ENCODE measurements around the gene SLC12A8. TPM values are rescaled to one million over a fixed set of nuclear protein-coding genes. Genes with fewer than 3 reads are reported as not detected.
"Not testable (repeated sequence)": the region's sequence is repeated elsewhere in the genome, so short reads cannot be mapped to it uniquely, and the experiment has no call there.

Gene SLC12A8
- total and polyA plus RNA-seq, 5 donors, result 0.52 to 1.7 (median 1.1) TPM

GRCh38 chr3:125083776-125084175 lies 128.8 kb downstream of the SLC12A8 start:
- no peaks in the 10 kb centered on the region for H3K4me1 ChIP-seq (ENCODE audit: control insufficient read depth, insufficient read depth, low read length)
- no peaks in the 10 kb centered on the region for H3K27me3 ChIP-seq (ENCODE audit: control insufficient read depth, insufficient read depth)
- H3K9me3 ChIP-seq (ENCODE audit: control insufficient read depth, low read length), result no peaks in the 10 kb centered on the region
- DNase-seq (no peak), ATAC-seq (no peak)
- no peak overlapping the region for H3K4me3 ChIP-seq (ENCODE audit: low read length)
- no peak overlapping the region for H3K27ac ChIP-seq (ENCODE audit: low read length)
- intact Hi-C loops (cut with DNase I), result no loop called here
- WGBS, result 82% methylated on average over 10 of the region's 10 CpGs

GRCh38 chr3:125082339-125082738 lies 130.2 kb downstream of the SLC12A8 start:
- DNase-seq; H3K4me1 ChIP-seq (ENCODE audit: control insufficient read depth, insufficient read depth, low read length); ATAC-seq; H3K27me3 ChIP-seq (ENCODE audit: control insufficient read depth, insufficient read depth); intact Hi-C loops (cut with DNase I); H3K27ac ChIP-seq (ENCODE audit: low read length); H3K4me3 ChIP-seq (ENCODE audit: low read length); H3K9me3 ChIP-seq (ENCODE audit: control insufficient read depth, low read length): not testable (repeated sequence)
- 74% methylated on average over 4 of the region's 4 CpGs for WGBS

- no peaks in the 10 kb centered on the region for H3K27me3 ChIP-seq (ENCODE audit: control insufficient read depth, insufficient read depth)
- no peaks in the 10 kb centered on the region for H3K4me1 ChIP-seq (ENCODE audit: control insufficient read depth, insufficient read depth, low read length)
- ATAC-seq (no peak), DNase-seq (no peak)
- intact Hi-C loops (cut with DNase I), result no loop called here
- no peak overlapping the region for H3K4me3 ChIP-seq (ENCODE audit: low read length)
- 96% methylated on average over 1 of the region's 1 CpG for WGBS
- no peak overlapping the region for H3K27ac ChIP-seq (ENCODE audit: low read length)
- no peaks in the 10 kb centered on the region for H3K9me3 ChIP-seq (ENCODE audit: control insufficient read depth, low read length)
Measured at GRCh38 chr3:125080077-125080476, 132.5 kb downstream of the SLC12A8 start.

GRCh38 chr3:125079675-125080045 lies 132.9 kb downstream of the SLC12A8 start:
- no peak for DNase-seq
- Histone ChIP-seq H3K4me1 (ENCODE audit: control insufficient read depth, insufficient read depth, low read length) (no peaks in the 10 kb centered on the region), H3K9me3 (ENCODE audit: control insufficient read depth, low read length) (no peaks in the 10 kb centered on the region), H3K27ac (ENCODE audit: low read length) (no peak overlapping the region), H3K27me3 (ENCODE audit: control insufficient read depth, insufficient read depth) (no peaks in the 10 kb centered on the region), H3K4me3 (ENCODE audit: low read length) (no peak overlapping the region)
- WGBS, result 61% methylated on average over 1 of the region's 1 CpG
- ATAC-seq, result no peak
- intact Hi-C loops (cut with DNase I), result no loop called here

GRCh38 chr3:125078951-125079674 lies 133.4 kb downstream of the SLC12A8 start:
- DNase-seq (no peak), ATAC-seq (no peak)
- no peaks in the 10 kb centered on the region for H3K9me3 ChIP-seq (ENCODE audit: control insufficient read depth, low read length)
- 80% methylated on average over 6 of the region's 6 CpGs for WGBS
- no peak overlapping the region for H3K4me3 ChIP-seq (ENCODE audit: low read length)
- H3K27ac ChIP-seq (ENCODE audit: low read length), result no peak overlapping the region
- intact Hi-C loops (cut with DNase I), result no loop called here
- no peaks in the 10 kb centered on the region for H3K4me1 ChIP-seq (ENCODE audit: control insufficient read depth, insufficient read depth, low read length)
- no peaks in the 10 kb centered on the region for H3K27me3 ChIP-seq (ENCODE audit: control insufficient read depth, insufficient read depth)

- intact Hi-C loops (cut with DNase I), result no loop called here
- H3K4me1 ChIP-seq (ENCODE audit: control insufficient read depth, insufficient read depth, low read length), result no peaks in the 10 kb centered on the region
- ATAC-seq (no peak), DNase-seq (no peak)
- 96% methylated on average over 3 of the region's 3 CpGs for WGBS
- no peaks in the 10 kb centered on the region for H3K27me3 ChIP-seq (ENCODE audit: control insufficient read depth, insufficient read depth)
- H3K9me3 ChIP-seq (ENCODE audit: control insufficient read depth, low read length), result no peaks in the 10 kb centered on the region
- H3K27ac ChIP-seq (ENCODE audit: low read length), result no peak overlapping the region
- H3K4me3 ChIP-seq (ENCODE audit: low read length), result no peak overlapping the region
Measured at GRCh38 chr3:125077864-125078263, 134.7 kb downstream of the SLC12A8 start.

GRCh38 chr3:125076464-125076863 lies 136.1 kb downstream of the SLC12A8 start:
- ATAC-seq, result no peak
- 88% methylated on average over 1 of the region's 1 CpG for WGBS

GRCh38 chr3:125075738-125076137 lies 136.8 kb downstream of the SLC12A8 start:
- Histone ChIP-seq H3K9me3 (ENCODE audit: control insufficient read depth, low read length) (no peaks in the 10 kb centered on the region), H3K27ac (ENCODE audit: low read length) (no peak overlapping the region), H3K27me3 (ENCODE audit: control insufficient read depth, insufficient read depth) (no peaks in the 10 kb centered on the region), H3K4me3 (ENCODE audit: low read length) (no peak overlapping the region), H3K4me1 (ENCODE audit: control insufficient read depth, insufficient read depth, low read length) (peaks cover 2% of the 10 kb centered on the region)
- no peak for ATAC-seq
- WGBS, result 64% methylated on average over 3 of the region's 3 CpGs
- intact Hi-C loops (cut with DNase I), result no loop called here
- no peak for DNase-seq

More at GRCh38 chr3:125076464-125076863, 136.1 kb downstream of the SLC12A8 start:
- no peaks in the 10 kb centered on the region for H3K27me3 ChIP-seq (ENCODE audit: control insufficient read depth, insufficient read depth)
- intact Hi-C loops (cut with DNase I), result no loop called here
- H3K4me3 ChIP-seq (ENCODE audit: low read length), result no peak overlapping the region
- peaks cover 2% of the 10 kb centered on the region for H3K4me1 ChIP-seq (ENCODE audit: control insufficient read depth, insufficient read depth, low read length)
- no peaks in the 10 kb centered on the region for H3K9me3 ChIP-seq (ENCODE audit: control insufficient read depth, low read length)
- no peak overlapping the region for H3K27ac ChIP-seq (ENCODE audit: low read length)
- no peak for DNase-seq

GRCh38 chr3:125073390-125073905 lies 139.1 kb downstream of the SLC12A8 start:
- 72% methylated on average over 7 of the region's 7 CpGs for WGBS
- ATAC-seq (no peak), DNase-seq (no peak)
- no peaks in the 10 kb centered on the region for H3K27me3 ChIP-seq (ENCODE audit: control insufficient read depth, insufficient read depth)
- intact Hi-C loops (cut with DNase I), result no loop called here
- H3K4me1 ChIP-seq (ENCODE audit: control insufficient read depth, insufficient read depth, low read length), result peaks cover 2% of the 10 kb centered on the region
- no peak overlapping the region for H3K4me3 ChIP-seq (ENCODE audit: low read length)
- no peaks in the 10 kb centered on the region for H3K9me3 ChIP-seq (ENCODE audit: control insufficient read depth, low read length)
- H3K27ac ChIP-seq (ENCODE audit: low read length), result no peak overlapping the region

- Histone ChIP-seq H3K9me3 (ENCODE audit: control insufficient read depth, low read length) (no peaks in the 10 kb centered on the region), H3K4me3 (ENCODE audit: low read length) (no peak overlapping the region), H3K27me3 (ENCODE audit: control insufficient read depth, insufficient read depth) (no peaks in the 10 kb centered on the region), H3K27ac (ENCODE audit: low read length) (no peak overlapping the region), H3K4me1 (ENCODE audit: control insufficient read depth, insufficient read depth, low read length) (peaks cover 2% of the 10 kb centered on the region)
- intact Hi-C loops (cut with DNase I), result no loop called here
- 65% methylated on average over 4 of the region's 4 CpGs for WGBS
- ATAC-seq (no peak), DNase-seq (no peak)
Measured at GRCh38 chr3:125072749-125073389, 139.7 kb downstream of the SLC12A8 start.

GRCh38 chr3:125072301-125072700 lies 140.2 kb downstream of the SLC12A8 start:
- Histone ChIP-seq H3K4me3 (ENCODE audit: low read length) (no peak overlapping the region), H3K27me3 (ENCODE audit: control insufficient read depth, insufficient read depth) (no peaks in the 10 kb centered on the region), H3K27ac (ENCODE audit: low read length) (no peak overlapping the region), H3K9me3 (ENCODE audit: control insufficient read depth, low read length) (no peaks in the 10 kb centered on the region), H3K4me1 (ENCODE audit: control insufficient read depth, insufficient read depth, low read length) (peaks cover 2% of the 10 kb centered on the region)
- intact Hi-C loops (cut with DNase I), result no loop called here
- peak in 1 of 3 donors; percentile 68 for DNase-seq
- no peak for ATAC-seq

Data from right cardiac atrium (tissue), 5 donors.